Adrenal gland (tissue), 12 donors: ENCODE data around the gene DIPK1B. TPM values are rescaled to one million over a fixed set of nuclear protein-coding genes. Genes with fewer than 3 reads are reported as not detected.
"Not testable (repeated sequence)": the region's sequence is repeated elsewhere in the genome, so short reads cannot be mapped to it uniquely, and the experiment has no call there.

ENCODE experiments used
- DNase-seq, 7 donors: peaks; one replicate each; pipeline ENCODE4 v3.0.0-alpha.2; 2019 to 2020
- H3K27ac ChIP-seq, 5 donors: fragments of 200-600 bp; sonication (generic) in 4 of 5; 1 replicate in 3 of 5; 2 replicates in 2 of 5; pipeline versions ENCODE4 v1.5.1 to v1.8.0; 2016 to 2020; ENCODE audit warnings: mild to moderate bottlenecking in 1 of 5
- H3K27me3 ChIP-seq: fragments of 200-600 bp; 2 replicates; pipeline ENCODE4 v1.8.0; 2021
- H3K36me3 ChIP-seq, 2 donors: fragments of 200-600 bp; replicated peaks in 1 of 2; 1 replicate in 1 of 2; 2 replicates in 1 of 2; pipeline versions ENCODE4 v1.5.1 to v1.8.0; 2018 to 2022
- H3K4me1 ChIP-seq, 2 donors: fragments of 200-600 bp; replicated peaks in 1 of 2; 1 replicate in 1 of 2; 2 replicates in 1 of 2; pipeline versions ENCODE4 v1.5.1 to v1.8.0; 2018 to 2021
- H3K4me3 ChIP-seq, 4 donors: fragments of 200-600 bp; sonication (generic) in 3 of 4; one replicate each; pipeline ENCODE4 v1.5.1; 2016 to 2018
- H3K9me3 ChIP-seq, 3 donors: fragments of 200-600 bp; sonication (generic) in 1 of 3; replicated peaks in 1 of 3; 1 replicate in 2 of 3; 2 replicates in 1 of 3; pipeline versions ENCODE4 v1.5.1 to v1.8.0; 2016 to 2021
- POLR2A ChIP-seq, 2 donors: fragments of 450-650 bp; IDR thresholded peaks; one replicate each; pipeline ENCODE4 v1.6.1; 2017; ENCODE audit warnings: antibody characterized with exemption in 2 of 2, mild to moderate bottlenecking in 2 of 2, moderate library complexity in 1 of 2
- WGBS, 4 donors: extraction: QIAGEN DNeasy Blood & Tissue Kit in 2 of 4; methylation state at CpG; one replicate each; pipeline versions ENCODE4 v1.1.5 to v1.1.7; 2013 to 2017; 5-methylcytosine and 5-hydroxymethylcytosine counted together
- intact Hi-C, 2 donors: fragments of 100-400 bp; cut with DNase I; formaldehyde crosslinking; loops; one replicate each; pipeline versions ENCODE4 v1.14.1 to v1.15.0; 2022 to 2023
- polyA plus RNA-seq, 3 donors: library from polyadenylated mRNA; stranded (reverse); fragments of 200-250 nt in 2 of 3; fragments of 350-450 nt in 1 of 3; fragmentation: Illumina TruSeq in 1 of 3; extraction: RNeasy Lipid Tissue Mini Kit (QIAGEN cat#74804) in 1 of 3; gene quantifications; one replicate each; pipeline ENCODE4 v1.2.3, GENCODE V29; 2013 to 2014
- total RNA-seq, 9 donors: library from RNA; depleted of rRNA in 4 of 9; stranded (reverse); fragments of >200 nt in 4 of 9; fragments of 120-200 nt in 1 of 9; fragmentation: NEBNext Ultra II Directional in 1 of 9; extraction: Animal tissue kit (Norgen Biotek cat#: 25700) in 1 of 9; gene quantifications; one replicate each; pipeline versions ENCODE4 v1.1.0 to v1.2.4, GENCODE V29; 2013 to 2023
- TF ChIP-seq, protein P1 (sequence below), 6 experiments: fragments of 450-650 bp in 4 of 6; fragments of 200-600 bp in 2 of 6; sonication (generic) in 1 of 6; IDR thresholded peaks; 1 replicate in 5 of 6; 2 replicates in 1 of 6; pipeline versions ENCODE4 v1.5.1 to v1.8.0; 2016 to 2021; ENCODE audit warnings: antibody characterized with exemption in 6 of 6, mild to moderate bottlenecking in 2 of 6, moderate library complexity in 1 of 6
- donor health status: healthy with polysubstance abuse.
- donor health status: Bipolar disorder and iron deficiency.
- donor health status: DM: yes; HTN: yes; CAD: no.
- donor health status: DM: no; HTN: no; CAD: no.
- donor health status: DM: no; HTN: no; CAD: no.
- donor health status: DM: yes; HTN: yes; CAD: no.

The DIPK1B gene
- total and polyA plus RNA-seq, 12 donors, result 1.4 to 19.2 (median 8.3) TPM

DNA sequence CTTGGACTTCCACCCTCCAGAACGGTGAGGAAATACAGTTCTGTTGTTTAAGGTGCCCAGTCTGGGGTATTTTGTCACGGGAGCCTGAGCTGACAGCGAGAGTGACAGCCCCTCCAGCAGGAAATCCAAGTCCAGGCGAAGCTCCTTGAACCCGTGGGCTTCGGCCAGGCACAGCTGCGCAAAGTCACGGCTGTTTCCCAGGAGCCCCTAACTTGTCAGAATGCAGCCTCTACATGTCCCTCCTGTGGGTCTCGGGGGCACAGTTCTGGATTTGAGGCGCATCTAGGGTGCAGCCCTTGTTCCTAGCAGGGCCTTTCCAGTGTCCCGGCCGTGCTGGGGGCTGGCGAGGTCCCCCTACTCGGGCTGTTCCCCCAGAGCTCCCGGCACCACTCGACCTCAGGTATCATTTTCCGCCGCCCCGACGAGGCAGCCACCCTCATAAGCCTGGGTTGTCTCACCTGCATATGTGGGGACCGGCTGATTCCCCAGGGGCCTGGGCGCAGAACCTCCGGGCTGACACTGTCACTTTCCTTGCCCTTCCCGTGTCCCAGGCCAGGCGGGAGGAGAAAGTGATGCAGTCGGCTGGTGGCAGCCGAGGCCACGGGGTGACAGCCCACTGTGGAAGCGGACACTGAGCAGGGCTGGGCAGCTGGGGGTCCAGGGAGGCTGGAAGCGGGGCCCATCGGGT is 41.1 kb downstream of the DIPK1B start:
- Histone ChIP-seq H3K4me3 (no peak overlapping the region), H3K4me1 (peaks cover 5 to 8% of the 10 kb centered on the region in 2 donors), H3K36me3 (no peaks in the 10 kb centered on the region), H3K9me3 (no peaks in the 10 kb centered on the region), H3K27me3 (no peaks in the 10 kb centered on the region), H3K27ac (no peak overlapping the region)
- WGBS, 4 donors, result 87 to 92% (median 89%) methylated on average over 3 to 31 of the region's 31 CpGs
- TF ChIP-seq, protein P1, sequence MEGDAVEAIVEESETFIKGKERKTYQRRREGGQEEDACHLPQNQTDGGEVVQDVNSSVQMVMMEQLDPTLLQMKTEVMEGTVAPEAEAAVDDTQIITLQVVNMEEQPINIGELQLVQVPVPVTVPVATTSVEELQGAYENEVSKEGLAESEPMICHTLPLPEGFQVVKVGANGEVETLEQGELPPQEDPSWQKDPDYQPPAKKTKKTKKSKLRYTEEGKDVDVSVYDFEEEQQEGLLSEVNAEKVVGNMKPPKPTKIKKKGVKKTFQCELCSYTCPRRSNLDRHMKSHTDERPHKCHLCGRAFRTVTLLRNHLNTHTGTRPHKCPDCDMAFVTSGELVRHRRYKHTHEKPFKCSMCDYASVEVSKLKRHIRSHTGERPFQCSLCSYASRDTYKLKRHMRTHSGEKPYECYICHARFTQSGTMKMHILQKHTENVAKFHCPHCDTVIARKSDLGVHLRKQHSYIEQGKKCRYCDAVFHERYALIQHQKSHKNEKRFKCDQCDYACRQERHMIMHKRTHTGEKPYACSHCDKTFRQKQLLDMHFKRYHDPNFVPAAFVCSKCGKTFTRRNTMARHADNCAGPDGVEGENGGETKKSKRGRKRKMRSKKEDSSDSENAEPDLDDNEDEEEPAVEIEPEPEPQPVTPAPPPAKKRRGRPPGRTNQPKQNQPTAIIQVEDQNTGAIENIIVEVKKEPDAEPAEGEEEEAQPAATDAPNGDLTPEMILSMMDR (IDR thresholded peaks at IDR 0.05), result no peak
- no peak for TF ChIP-seq POLR2A (IDR thresholded peaks at IDR 0.05)
- DNase-seq, result no peak
- intact Hi-C loops, result no loop called here

DNA sequence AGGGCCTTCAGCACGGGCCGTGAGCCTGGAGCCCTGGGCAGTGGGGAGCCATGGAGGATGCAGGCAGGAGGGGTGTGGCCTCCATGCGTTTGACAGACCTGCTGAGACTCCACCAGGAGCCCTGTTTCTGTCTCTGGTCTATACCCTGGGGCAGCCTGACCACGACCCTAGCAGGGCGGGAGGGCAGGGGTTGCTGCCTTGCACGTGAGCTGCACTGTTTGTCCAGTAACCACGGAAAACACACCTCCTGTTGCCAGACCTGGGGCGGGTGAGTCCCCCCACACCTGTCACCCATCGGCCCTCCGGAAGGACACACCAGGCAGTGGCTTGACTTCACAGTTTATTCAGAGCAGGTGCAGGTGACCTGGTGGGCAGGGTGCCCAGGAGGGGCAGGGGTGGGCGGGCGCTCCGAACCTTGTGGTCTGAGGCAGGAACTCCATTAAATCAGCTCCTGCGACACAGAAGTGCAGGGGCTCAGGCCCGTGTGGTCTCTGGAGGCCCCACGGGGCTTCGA is 41.7 kb downstream of the DIPK1B start:
- peaks cover 1 to 2% of the 10 kb centered on the region in 2 donors for H3K4me1 ChIP-seq
- TF ChIP-seq, protein P1 (IDR thresholded peaks at IDR 0.05), result no peak
- no peak for TF ChIP-seq POLR2A (IDR thresholded peaks at IDR 0.05)
- WGBS, 4 donors, result 71 to 80% (median 76%) methylated on average over 10 to 17 of the region's 17 CpGs
- H3K36me3 ChIP-seq, result no peaks in the 10 kb centered on the region
- intact Hi-C loops, result no loop called here
- H3K27ac ChIP-seq, result no peak overlapping the region
- H3K9me3 ChIP-seq, result no peaks in the 10 kb centered on the region
- H3K4me3 ChIP-seq, result no peak overlapping the region
- H3K27me3 ChIP-seq, result no peaks in the 10 kb centered on the region
- DNase-seq, result no peak

DNA sequence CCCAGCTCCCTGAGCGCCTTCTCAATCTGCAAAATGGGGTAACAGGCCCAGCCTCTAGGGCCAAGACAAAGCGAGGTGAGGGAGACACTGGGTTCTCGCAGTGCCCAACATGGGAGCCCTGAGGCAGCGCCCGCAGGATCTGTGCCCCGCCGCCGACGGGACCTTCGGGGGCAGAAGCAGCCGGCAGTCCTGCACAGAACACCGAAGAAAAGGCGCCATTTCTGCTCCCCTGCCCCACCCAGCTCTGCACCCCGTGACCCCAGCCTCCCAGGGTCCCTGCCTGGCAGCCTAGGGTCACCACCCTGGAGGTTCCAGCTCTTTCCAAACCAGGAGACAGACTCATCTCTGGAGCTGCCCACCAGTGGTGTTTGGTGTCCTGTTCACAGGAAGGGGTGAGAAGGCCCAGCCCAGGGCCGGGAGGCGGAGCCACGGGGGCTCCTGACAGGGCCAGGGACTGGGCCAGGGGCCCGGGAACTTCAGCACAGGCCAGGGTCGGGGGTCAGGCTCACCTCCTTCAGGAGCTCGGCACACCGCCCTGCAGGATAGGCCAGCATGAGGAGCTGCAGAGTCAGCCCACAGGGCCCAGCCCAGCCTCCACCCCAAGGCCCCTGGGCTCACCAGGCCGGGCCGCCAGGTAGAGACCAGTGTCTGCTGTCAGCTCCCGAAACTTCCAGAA is 42.4 kb downstream of the DIPK1B start:
- no peak for TF ChIP-seq POLR2A (IDR thresholded peaks at IDR 0.05)
- TF ChIP-seq, protein P1 (IDR thresholded peaks at IDR 0.05), result no peak

DNA sequence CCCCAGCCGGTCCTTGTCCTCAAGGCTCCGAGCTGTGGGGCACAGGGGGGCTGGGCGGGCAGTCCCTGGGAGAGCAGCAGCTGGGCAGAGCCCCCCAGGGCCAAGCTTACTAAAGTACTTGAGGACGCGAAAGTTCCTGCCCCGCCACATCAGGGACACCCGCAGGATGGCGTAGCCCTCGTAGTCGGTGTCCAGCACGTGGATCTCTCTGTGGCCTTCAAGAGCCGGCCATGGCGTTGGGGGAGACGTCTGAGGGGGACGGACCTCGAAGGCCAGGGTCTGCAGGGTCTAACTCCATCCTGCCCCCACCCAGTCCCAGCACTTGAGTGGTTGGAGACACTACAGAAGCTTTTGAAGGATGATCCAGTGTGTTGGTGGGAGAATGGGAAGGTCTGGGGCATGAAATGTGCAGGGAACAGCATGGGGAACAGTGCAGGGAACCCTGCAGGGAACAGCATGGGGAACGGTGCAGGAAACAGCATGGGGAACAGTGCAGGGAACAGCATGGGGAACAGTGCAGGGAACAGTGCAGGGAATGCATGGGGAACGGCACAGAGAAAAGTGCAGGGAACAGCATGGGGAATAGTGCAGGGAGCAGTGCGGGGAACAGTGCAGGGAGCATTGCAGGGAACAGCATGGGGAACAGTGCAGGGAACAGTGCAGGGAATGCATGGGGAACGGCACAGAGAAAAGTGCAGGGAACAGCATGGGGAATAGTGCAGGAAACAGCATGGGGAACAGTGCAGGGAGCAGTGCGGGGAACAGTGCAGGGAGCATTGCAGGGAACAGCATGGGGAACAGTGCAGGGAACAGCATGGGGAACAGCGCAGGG is 43.1 kb downstream of the DIPK1B start:
- 79 to 92% (median 87%) methylated on average over 10 to 22 of the region's 22 CpGs for WGBS, 4 donors
- DNase-seq, H3K27me3 ChIP-seq, intact Hi-C loops, H3K27ac ChIP-seq, H3K4me1 ChIP-seq, H3K9me3 ChIP-seq, H3K4me3 ChIP-seq, H3K36me3 ChIP-seq: not testable (repeated sequence)

More for the DNA sequence above, 42.4 kb downstream of the DIPK1B start:
- Histone ChIP-seq H3K36me3 (no peaks in the 10 kb centered on the region), H3K27me3 (no peaks in the 10 kb centered on the region), H3K4me3 (no peak overlapping the region), H3K4me1 (no peaks in the 10 kb centered on the region), H3K9me3 (no peaks in the 10 kb centered on the region), H3K27ac (no peak overlapping the region)
- intact Hi-C loops, result no loop called here
- 79 to 96% (median 86%) methylated on average over 7 to 24 of the region's 24 CpGs for WGBS, 4 donors
- DNase-seq, result no peak
